BJ (cell line): ENCODE measurements around the gene PGP. TPM values are rescaled to one million over a fixed set of nuclear protein-coding genes. Genes with fewer than 3 reads are reported as not detected.
A peak's percentile ranks its signal among the peaks of the same experiment; 100 is the strongest.

Source experiments
- CTCF ChIA-PET: fragments of 350-600 bp; formaldehyde crosslinking; extraction: SDS; loops from one replicate; lab custom pipeline; 2021; ENCODE audit warnings: antibody characterized with exemption, inconsistent platforms; lab: Yijun Ruan, JAX
- POLR2A ChIA-PET: fragments of 300-600 bp; sonication (Branson Sonifier 250); formaldehyde crosslinking; extraction: SDS; loops from one replicate; lab custom pipeline; 2021; ENCODE audit warnings: antibody characterized with exemption; lab: Charles Lee
- DNase-seq: peaks from one replicate; pipeline ENCODE4 v3.0.0-alpha.2; 2011; ENCODE audit warnings: low read depth
- H3K27me3 ChIP-seq: 2 replicates; pipeline ENCODE4 v1.6.0; 2011; ENCODE audit warnings: low read length; ENCODE audit not compliant: control insufficient read depth, insufficient read depth
- H3K36me3 ChIP-seq: 2 replicates; pipeline ENCODE4 v1.5.1; 2011; ENCODE audit warnings: low read length; ENCODE audit not compliant: control insufficient read depth, insufficient read depth
- H3K4me3 ChIP-seq: 2 replicates; pipeline ENCODE4 v1.5.1; 2011; ENCODE audit warnings: low read depth, mild to moderate bottlenecking, control low read depth, low read length
- CTCF ChIP-seq: IDR thresholded peaks from 2 replicates; pipeline ENCODE4 v1.5.1; 2011; ENCODE audit warnings: low read depth, mild to moderate bottlenecking, control low read depth, inconsistent platforms, low read length, moderate library complexity; ENCODE audit not compliant: insufficient read depth
- polyA plus RNA-seq: library from polyadenylated mRNA; depleted of rRNA; stranded (reverse); fragments of >200 nt; gene quantifications from 2 replicates; pipeline ENCODE4 v1.2.3, GENCODE V29; 2011

The PGP gene
- polyA plus RNA-seq, 1 experiment = 7.7 TPM

DNA sequence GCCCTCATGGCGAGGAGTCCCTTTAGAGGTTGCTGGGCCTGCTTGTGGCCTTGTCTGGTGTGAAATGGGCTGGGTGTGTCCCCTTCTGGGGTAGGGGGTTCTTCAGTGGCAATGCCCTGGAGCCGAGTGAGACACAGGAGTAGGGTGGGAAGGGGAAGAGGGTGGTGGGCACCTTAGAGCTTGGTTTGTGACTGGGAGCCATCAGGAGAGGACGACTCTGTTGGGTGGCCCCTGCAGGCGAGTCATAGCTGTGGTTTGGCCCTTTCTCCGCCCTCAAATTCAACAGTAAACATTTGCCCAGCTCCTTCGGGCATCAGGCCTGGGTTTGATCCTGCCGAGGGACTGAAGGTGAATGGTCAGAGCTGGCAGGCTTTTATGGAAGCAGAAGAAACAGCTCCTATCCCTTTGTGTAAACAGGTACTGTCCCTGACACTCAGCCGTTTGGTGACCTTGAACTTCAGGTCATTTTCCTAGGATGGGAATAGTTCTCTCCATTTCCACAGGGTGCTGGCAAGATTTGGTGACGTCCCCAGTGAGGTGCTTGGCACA is 11.7 kb upstream of the PGP start:
- H3K4me3 ChIP-seq = no peak overlapping the region
- POLR2A ChIA-PET = no interaction called here
- no peak for DNase-seq
- no peaks in the 10 kb centered on the region for H3K27me3 ChIP-seq
- CTCF ChIA-PET = no interaction called here
- peaks cover 15% of the 10 kb centered on the region for H3K36me3 ChIP-seq
- no peak for TF ChIP-seq CTCF

GRCh38 chr16:2223942-2224486 is 9.4 kb upstream of the PGP start:
- no peak for DNase-seq
- ChIA-PET POLR2A (no interaction called here), CTCF (interaction anchor here (0.6 to 1.0 kb wide), 2 partner anchors 28 to 210 kb away, joined by 3 read pairs; no protein-coding TSS in a partner anchor)
- Histone ChIP-seq H3K27me3 (no peaks in the 10 kb centered on the region), H3K4me3 (peak overlapping the region; percentile 76), H3K36me3 (peaks cover 9% of the 10 kb centered on the region)
- peak; percentile 36; the same call in 1 of the 2 replicates for TF ChIP-seq CTCF

DNA sequence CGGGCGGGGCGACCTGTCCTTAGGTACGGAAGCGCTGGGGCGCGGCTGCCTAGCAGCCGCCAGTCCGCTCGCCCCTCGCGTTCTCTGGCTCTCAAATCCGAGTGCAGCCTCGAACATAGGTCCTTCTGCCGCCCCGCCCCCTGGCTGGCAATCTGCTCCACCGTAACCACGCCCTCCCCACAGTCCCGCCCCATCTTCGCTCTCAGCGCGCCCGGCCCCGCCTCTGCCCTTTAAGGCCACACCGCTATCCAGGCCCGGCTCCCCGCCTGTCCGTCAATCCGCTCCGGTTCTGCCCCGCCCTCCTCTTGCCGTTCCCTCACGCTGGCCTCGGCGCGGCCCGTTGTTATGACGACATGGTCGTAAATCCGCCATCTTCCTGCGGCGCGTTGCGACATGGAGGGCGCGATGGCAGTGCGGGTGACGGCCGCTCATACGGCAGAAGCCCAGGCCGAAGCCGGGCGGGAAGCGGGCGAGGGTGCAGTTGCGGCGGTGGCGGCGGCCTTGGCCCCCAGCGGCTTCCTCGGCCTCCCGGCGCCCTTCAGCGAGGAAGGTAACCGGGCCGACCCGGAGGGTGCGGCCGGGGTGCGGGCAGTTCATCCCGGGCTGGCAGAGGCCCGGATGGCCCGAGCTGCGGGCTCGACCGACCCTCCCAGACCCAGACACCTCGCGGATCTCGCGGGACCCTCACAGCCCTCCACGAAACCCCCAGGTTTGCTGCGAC is 8.7 kb upstream of the PGP start, which contains the start of gene E4F1:
E4F1 (plus strand) TSS at position 371 of the 721 bp plus-strand sequence; CDS start at position 394, 23 bp downstream.
- POLR2A ChIA-PET = no interaction called here
- TF ChIP-seq CTCF = no peak
- CTCF ChIA-PET = interaction anchor here (1.0 kb wide), 1 partner anchor 29 kb away, joined by 3 read pairs; no protein-coding TSS in a partner anchor
- Histone ChIP-seq H3K36me3 (peaks cover 4% of the 10 kb centered on the region), H3K27me3 (no peaks in the 10 kb centered on the region), H3K4me3 (peak within 1 kb of the TSS; percentile 76)
- DNase-seq = peak; percentile 94

DNA sequence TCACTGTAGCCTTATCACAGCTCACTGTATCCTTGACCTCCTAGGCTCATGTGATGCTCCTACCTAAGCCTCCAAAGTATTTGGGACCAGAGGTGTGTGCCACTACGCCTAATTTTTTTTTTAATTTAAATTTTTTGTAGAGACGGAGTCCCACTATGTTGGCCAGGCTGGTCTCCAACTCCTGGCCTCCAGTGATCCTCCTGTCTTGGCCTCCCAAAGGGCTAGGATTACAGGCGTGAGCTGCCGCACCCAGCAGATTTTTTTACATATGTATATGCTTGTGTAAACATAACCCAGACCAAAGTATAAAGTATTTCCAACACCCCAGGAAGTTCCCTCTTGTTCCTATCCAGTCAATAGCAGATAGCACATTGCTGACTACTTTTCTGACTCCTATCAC is 1.7 kb upstream of the PGP start:
- ChIA-PET CTCF (interaction anchor here (1.5 kb wide), 1 partner anchor 194 kb away, joined by 3 read pairs; no protein-coding TSS in a partner anchor), POLR2A (no interaction called here)
- TF ChIP-seq CTCF = no peak
- 0 out of 2 replicates have a peak, but pooled peaks cover 2% of the 10 kb centered on the region for H3K36me3 ChIP-seq
- DNase-seq = no peak
- no peak overlapping the region for H3K4me3 ChIP-seq
- H3K27me3 ChIP-seq = no peaks in the 10 kb centered on the region
